GM19438 (cell line): ENCODE measurements around the gene C2orf68.
"Not testable (repeated sequence)": the region's sequence is repeated elsewhere in the genome, so short reads cannot be mapped to it uniquely, and the experiment has no call there.

Experiments used
- ATAC-seq: cut with Tn5 transposase; IDR thresholded peaks from one replicate; pipeline ENCODE4 v1.9.1; 2021; ENCODE audit warnings: low read depth; ENCODE audit not compliant: unreplicated experiment

Gene C2orf68

DNA sequence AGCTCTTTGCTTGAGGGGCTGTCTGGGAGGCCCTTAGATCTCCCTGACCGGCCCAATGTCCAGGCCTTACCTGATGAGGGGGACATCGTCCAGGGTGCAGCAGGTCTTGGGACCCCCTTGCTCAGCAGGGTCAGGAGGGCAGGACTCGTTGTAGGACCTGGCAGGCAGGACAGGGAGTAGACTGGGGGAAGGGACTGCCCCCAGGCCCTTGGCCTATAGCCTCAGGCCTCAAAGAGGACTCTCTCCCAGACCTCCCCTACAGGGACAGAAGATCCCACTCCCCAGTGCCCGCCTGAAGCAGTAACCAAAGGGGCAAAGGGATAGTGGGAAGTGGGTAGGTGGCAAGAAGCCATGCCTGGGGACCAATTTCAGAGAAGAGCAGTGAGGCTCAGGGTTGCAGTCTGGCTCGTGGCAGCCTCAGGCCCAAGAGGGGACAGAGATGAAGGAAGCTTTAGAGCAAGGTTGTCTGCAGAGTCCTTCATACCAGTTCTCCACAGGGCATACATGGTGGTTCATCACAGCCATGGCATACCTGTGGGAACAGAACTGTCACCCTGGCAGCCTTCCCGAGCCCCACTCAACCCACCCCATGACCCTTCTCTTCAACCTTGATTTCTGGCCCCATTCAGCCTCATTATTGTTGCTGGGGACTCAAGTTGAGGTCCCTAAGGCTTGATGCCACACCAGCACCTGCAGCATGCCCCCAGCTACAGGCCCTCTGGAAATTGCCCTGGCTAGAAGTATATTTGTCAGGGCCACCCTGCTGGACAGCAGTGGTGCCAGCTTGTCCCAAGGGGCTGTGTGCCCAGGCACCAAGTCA, 10.7 kb downstream of the C2orf68 start:
- no peak for ATAC-seq

DNA sequence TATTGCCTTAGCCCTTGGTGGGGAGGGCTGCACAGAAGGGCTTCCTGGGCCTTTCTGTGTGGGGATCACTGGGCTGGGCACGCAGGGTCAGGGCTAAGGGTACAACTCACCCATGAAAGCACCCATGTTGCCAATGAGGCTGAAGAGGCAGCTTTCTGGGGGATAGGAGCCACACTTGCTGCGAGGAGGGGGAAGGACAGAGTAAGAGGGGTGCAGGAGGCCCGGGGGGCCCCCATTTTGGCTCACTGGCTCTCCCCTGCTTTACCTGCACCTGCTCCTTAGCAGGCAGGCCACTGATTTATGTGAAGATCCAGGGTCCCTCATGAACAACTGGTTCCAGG, 11.7 kb downstream of the C2orf68 start:
- ATAC-seq: no peak

DNA sequence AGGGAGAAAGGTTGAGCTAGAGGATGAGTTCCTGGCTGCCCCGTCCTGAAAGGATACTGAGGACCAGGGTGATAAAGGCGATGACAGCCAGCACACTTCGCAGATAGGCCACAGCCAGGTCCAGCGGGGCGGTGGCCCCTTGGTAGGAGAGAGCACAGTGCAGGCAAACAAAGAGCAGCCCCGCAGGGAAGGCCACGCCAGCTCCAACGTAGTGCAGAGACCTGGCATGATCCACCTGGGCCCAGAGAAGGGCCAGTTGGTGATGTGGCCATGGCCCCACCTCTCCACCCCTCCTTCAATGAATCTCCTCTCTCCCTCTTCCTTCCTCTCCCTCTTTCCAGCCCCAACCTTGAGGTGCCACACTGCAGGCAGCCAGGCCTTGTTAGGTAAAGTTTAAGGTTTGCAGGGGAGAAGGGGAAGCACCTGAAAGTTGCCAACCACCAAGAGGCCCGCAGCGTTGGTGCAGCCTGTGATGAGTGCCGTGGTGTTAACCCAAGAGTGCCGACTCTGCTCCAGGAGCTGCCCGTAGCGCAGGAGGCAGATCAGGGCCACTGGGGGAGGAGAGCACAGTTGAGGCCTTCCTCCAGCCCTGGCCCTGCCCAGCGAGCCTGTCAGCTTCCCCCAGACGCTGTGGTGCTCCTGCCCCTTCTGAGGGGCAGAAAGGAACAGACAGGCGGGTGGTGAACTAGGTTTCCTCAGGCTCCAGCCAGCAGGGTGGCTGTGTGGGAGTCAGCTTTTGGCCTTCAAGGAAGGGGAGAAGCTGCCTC, 12.2 kb downstream of the C2orf68 start:
- no peak for ATAC-seq

DNA sequence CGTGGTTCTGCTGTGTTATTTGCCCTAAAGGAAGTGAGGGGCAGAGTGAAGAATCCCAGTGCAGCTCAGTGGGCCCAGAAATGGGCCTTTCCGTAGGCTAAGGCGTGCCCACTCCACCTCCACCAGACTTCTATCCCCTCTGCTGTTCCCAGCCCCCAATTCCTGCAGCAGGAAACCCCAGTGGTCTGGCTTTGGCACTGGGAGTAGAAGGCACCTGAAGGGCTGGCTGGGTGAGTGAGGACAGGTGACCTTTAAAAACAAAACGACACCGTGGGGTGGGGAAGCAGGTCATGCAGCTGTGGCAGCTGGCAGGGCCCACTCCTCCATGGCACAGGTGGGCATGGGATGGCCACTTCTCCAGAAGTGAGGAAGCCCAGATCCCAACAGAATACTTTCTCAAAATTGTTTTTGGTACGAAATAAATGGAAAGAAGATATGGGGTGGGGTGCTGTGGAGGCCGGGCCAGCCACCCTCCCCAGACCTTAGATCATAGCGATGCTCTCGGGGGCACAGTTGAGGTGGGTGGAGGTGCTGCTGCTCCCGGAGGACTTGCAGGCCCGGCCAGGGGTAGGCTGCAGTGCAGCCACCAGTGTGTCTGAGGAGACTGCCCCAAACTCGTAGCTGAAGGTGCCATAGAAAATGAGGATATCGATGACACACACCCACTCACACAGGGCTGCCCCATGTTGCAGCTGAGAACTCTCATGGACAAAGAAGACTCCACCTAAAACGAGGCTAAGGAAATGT, 13.1 kb downstream of the C2orf68 start:
- no peak for ATAC-seq

DNA sequence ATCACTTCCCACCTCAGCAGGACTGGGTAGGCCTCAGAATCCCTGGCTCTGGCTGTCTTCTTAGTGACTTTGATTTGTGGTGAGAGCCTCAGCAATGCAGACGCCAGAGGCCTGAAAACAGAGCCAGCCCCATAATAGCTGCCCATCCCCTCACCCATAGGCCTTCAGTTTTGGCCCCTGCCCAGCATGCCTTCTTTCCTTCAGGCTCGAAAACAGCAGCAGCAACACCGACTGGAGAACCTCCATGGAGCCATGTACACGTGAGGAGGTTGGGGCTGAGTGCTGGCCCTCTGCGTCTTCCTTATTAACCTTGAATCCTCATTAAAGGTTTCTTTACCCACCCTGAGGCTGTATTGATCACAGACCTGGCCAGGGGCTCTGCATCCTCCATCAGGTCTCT, 14.6 kb downstream of the C2orf68 start:
- ATAC-seq: no peak

DNA sequence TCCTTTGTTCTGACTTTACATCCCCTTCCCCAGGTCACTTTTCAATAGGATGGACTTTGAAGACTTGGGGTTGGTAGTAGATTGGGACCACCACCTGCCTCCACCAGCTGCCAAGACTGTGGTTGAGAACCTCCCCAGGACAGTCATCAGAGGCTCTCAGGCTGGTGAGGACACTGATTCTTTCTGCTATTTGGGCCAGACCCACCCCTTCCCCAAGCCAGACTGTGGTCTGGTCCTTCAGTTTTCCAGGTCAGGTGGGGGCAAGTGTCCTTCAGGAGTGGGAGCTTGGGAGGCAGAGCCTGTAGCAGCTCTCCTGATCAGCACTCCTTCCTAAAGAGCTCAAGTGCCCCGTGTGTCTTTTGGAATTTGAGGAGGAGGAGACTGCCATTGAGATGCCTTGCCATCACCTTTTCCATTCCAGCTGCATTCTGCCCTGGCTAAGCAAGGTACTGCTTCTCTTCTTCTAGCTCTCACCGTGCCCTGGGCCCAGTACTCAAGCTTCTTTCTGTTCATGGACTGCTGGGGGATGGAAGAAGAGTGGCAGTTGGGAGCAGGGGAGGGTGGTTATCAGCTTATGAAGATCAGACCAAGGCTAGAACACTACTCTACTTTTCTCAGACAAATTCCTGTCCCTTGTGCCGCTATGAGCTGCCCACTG, 15.3 kb downstream of the C2orf68 start:
- no peak for ATAC-seq

DNA sequence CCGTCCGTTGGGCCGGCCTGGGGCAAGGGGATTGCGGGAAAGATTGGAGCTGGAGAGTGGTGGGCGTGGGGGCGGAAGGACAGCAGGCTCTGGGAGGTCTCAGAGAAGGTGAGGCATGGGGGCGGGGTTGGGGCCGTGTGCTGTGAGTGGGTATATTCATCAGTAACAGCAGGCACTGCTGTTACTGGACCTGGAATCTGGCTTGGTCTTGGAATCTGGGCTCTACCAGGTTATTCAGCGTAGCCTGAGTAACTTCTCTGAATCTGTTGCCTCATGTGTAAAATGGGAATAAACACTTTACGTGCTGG, 15.9 kb downstream of the C2orf68 start:
- ATAC-seq: no peak

DNA sequence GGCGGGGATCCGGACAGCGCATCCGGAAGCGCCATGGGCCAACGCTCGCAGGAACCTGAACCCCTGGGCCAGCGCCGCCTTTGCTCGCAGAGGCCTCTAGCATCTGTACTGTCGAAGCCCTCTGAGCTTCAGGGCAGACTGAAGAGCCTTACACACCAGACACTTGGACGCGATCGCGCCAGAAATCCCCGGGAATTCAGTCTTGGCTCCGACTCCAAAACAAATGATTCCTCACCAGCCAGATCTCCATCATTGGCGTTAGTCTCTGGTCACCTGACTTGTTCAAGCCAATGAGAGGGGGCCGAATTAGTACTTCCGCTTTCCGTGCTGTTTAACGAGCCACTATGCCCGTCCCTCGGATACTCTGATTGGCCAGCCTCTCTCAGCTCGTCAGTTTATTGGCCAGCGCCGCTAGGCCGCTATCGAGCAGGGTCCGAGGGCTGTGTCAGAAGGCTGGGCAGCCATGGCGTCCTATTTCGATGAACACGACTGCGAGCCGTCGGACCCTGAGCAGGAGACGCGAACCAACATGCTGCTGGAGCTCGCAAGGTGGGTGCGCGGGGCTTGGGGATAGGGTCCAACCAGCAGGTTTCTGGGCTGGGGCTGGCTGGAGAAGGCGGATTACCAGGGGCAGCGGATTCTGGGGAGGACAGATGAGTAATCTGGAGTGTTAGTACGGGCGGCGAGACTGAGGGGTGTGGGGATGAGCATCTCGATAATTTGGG, 16.4 kb downstream of the C2orf68 start, which contains the start of gene RNF181:
RNF181 (plus strand) TSS at position 445 of the 725 bp plus-strand sequence; CDS start at position 464, 19 bp downstream.
- peak; percentile 98 for ATAC-seq

DNA sequence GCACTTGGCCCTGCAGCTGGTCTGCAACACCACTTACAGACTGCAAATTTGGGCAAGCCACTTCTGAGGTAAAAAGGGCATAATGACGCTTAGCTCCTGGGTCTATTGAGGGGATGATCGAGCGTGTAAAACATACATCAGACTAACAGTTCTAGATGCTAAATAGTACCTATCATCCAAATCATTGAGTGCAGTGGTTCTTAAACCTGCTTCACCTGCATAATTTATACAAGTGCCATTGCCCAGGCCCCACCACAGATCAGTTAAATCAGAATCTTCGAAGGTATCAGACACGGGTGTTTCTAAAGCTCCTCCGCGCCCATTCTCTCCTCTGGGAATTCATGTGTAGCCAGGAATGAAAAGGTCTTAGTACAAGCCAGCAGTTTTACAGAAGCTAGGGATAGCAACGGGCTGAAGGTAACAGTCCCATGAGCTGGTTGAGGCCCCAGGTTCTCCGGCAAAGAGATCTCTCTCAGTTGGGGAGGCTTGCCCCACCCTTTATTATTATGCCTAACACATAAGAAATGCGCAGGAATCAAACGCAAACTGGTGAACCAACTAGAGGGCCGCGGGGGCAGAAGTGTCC, 17.1 kb downstream of the C2orf68 start:
- peak; percentile 2 for ATAC-seq

DNA sequence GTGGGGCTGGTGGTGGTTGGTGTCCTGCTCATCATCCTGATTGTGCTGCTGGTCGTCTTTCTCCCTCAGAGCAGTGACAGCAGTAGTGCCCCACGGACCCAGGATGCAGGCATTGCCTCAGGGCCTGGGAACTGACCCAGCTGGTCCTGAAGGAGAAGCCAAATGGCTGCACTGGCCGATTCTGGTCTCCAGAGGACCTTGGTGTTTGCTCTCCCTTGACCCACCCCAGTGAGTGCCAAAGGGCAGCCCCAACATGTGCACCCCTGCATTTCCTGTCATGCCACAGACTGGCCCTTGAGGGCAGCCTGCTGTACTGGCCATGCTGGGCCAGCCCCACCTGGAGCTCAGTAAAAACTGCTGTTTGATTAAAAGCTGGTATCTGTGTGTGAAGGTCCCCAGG, 18.8 kb downstream of the C2orf68 start:
- no peak for ATAC-seq

DNA sequence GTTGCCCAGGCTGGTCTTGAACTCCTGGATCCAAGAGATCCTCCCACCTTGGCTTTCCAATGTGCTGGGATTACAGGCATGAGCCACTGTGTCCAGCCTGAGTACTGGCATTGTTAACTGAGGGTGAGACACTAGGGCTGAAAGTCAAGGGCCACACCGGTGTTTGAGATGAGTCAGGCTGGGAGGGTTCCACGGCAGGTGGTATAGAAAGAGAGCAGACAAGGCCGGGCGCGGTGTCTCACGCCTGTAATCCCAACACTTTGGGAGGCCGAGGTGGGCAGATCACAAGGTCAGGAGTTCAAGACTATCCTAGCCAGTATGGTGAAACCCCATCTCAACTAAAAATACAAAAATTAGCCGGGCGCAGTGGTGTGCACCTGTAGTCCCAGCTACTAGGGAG, 19.6 kb downstream of the C2orf68 start:
- ATAC-seq: not testable (repeated sequence)

DNA sequence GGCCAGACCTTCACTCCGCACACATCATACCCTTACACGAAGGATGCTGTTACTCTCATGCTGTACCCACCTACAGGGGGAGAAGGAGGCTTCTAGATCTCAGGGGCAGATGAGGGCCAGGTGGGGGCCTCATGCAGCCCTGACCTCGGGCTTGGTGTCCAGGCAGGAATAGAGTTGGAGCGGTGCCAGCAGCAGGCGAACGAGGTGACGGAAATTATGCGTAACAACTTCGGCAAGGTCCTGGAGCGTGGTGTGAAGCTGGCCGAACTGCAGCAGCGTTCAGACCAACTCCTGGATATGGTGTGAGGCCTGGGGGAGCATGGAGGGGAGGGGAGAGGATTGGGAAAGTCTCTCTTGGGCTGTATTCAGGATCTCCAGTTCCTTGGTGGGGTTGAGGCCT, 20.3 kb downstream of the C2orf68 start:
- ATAC-seq: no peak

DNA sequence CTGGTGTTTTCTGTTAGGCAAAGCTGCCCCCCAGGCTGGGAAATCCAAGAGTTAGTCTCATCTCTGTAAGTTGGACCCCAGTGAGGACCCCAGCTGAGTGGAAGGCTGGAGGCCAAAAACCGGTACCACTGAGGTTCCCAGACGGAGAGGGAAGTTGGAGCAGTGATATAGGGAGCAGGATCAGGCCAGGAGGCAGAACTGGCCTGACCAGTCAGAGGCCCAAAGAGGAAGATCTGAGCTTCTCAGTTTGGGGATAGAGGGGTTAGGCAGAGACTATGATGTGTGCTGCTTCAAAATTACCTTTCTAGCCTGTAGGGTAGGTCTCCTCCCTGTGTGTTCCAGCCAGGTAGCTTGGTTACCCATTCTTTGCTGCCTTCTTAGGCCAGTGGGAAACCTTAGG, 20.9 kb downstream of the C2orf68 start:
- ATAC-seq: no peak

DNA sequence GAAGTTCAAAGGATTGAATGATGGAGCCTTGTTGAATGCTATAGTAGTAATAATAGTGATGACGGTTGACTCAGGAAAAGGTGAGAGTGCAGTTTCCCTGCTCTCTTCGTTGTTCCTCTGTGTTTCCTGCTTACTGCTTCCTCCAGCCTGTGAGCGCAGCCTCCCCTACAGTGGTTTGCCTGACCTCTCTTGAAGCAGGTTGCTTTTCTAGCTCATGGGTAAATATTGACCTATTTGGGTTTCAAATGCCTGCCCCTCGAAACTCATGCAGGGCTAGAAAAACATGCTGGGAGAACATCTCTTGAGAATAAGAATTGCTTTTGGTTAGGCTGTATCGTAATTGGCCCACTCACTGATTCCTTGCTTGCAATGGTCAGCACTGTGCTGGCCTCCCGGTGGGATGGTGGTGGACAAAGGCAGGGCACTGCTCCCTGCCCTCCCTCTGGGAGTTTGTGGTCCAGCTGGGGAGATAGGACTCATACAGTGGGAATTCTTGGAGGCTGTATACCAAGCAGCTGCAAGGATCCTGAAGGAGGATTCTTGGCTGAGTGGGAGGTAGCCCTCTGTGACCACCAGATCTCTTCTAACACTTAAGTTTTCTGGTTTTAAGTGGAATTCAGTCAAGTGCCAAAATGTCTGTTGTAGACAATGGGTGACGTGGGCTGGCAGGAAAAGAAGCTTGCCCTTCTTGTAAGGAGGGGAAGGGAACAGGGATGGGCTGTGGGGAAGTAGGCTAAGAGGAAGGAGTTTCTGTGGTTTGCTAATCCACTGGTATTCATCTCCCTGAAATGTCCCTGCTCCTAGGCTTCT, 21.7 kb downstream of the C2orf68 start:
- no peak for ATAC-seq

DNA sequence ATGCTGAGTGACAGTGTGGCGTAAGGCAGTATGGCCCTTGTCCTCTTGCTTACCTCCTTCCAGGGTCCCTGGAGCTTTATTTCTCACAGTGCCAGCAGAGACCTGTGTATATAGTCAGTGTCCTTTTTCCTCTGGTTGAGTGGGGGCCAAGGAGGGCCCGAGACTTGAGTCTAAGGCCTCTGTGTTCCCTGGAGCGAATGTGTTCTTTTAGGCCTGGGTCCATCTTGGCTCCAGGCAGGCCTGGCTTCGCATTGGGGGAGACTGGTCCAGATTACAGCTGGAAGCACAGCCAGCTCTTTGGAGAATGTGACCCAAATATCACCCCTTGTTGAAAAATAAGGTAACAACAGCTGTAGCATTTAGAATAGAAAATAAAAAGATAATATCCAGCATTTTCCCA, 22.7 kb downstream of the C2orf68 start:
- ATAC-seq: no peak

DNA sequence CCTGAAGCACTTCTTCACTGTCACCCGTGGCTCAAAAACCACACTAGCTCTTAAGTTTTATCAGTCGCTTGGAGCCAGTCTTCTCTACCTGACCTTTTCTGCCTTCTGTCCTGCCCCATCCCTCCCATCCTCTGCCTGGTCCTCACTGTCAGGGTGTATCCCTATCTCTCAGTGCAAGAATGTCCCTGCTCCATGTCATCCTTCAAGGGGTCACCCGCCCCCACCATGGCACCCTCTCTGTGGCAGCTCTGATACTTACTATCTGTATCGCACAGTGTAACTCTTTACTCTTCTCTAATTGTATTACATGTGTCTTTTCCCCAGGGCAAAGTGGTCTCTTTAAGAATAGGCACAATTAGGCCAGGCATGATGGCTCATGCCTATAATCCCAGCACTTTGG, 23.2 kb downstream of the C2orf68 start:
- ATAC-seq: no peak

DNA sequence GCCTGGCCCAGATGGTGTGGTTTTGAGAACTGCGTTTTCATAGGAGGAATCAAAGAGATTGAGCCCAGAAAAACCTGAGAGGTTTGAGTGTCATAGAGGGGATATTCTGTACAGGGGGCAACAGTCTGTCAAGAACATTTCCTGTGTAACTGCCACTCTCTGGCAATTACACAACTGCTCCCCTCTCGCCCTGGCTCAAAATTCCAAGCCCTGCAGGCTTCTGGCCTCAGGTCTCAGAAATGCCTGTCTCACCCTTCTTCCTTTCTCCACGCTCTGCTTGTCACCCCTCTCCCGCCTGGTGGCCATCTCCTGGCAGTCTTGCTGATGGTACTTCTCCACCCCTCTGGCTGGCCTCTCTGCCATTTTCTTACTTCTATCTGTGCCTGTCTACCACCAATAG, 23.6 kb downstream of the C2orf68 start:
- ATAC-seq: no peak

DNA sequence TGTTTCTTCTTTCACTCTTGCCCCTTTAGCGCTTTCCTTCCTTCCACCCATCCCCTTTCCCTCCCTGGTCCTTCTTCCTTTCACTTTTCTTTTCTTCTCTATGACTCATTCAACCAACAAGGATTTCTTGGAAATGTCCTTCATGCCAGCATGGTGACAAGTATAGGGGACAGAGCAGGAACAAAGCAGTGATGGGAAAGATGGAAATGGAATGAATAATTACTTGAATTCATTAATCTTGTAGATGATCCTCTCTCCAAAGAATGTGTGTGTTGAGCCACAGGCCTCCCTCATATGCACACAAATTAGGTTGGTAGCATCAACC, 26.1 kb downstream of the C2orf68 start:
- ATAC-seq: no peak
